G401 (cell line): Measurements from ENCODE around the gene INPP4B. TPM values are rescaled to one million over a fixed set of nuclear protein-coding genes. Genes with fewer than 3 reads are reported as not detected.

Experiments used
- DNase-seq: peaks from one replicate; pipeline ENCODE4 v3.0.0-alpha.2; 2015; ENCODE audit warnings: low spot score
- in situ Hi-C: cut with HindIII; loops from 2 replicates; pipeline ENCODE4 v1.10.0; 2016; ENCODE audit warnings: low sequenced_read_pairs, mixed read lengths
- total RNA-seq: library from RNA; depleted of rRNA; stranded (reverse); fragments of >200 nt; shearing (Covaris generic); gene quantifications from 2 replicates; pipeline ENCODE4 v1.2.3, GENCODE V29; 2014; rRNA removed

INPP4B gene
- total RNA-seq = 62.1 and 70.7 TPM in 2 replicates

- in situ Hi-C loops = no loop called here
- peak; percentile 37 for DNase-seq
These were observed at the start of gene INPP4B for GRCh38 chr4:142846108-142846728. INPP4B (minus strand) TSS chr4:142846301.

GRCh38 chr4:142893012-142893411 lies 46.9 kb upstream of the INPP4B start:
- no peak for DNase-seq
- in situ Hi-C loops = no loop called here

GRCh38 chr4:142886566-142886965 lies 40.5 kb upstream of the INPP4B start:
- in situ Hi-C loops = no loop called here
- DNase-seq = no peak

- in situ Hi-C loops = no loop called here
- DNase-seq = peak; percentile 12
These were observed 37.1 kb upstream of the INPP4B start for GRCh38 chr4:142883040-142883832.

- in situ Hi-C loops = no loop called here
- DNase-seq = no peak
These were observed 36.1 kb upstream of the INPP4B start for GRCh38 chr4:142882159-142882558.

- in situ Hi-C loops = no loop called here
These were observed 35.2 kb upstream of the INPP4B start for GRCh38 chr4:142881331-142881730.

GRCh38 chr4:142875117-142875516 lies 29.0 kb upstream of the INPP4B start:
- in situ Hi-C loops = no loop called here
- no peak for DNase-seq

More at GRCh38 chr4:142881331-142881730, 35.2 kb upstream of the INPP4B start:
- no peak for DNase-seq

- in situ Hi-C loops = no loop called here
- DNase-seq = no peak
These were observed 28.6 kb upstream of the INPP4B start for GRCh38 chr4:142874684-142875083.

- no peak for DNase-seq
- in situ Hi-C loops = no loop called here
These were observed 20.6 kb upstream of the INPP4B start for GRCh38 chr4:142866685-142867084.

- in situ Hi-C loops = no loop called here
- no peak for DNase-seq
These were observed 15.2 kb upstream of the INPP4B start for GRCh38 chr4:142861351-142861750.

GRCh38 chr4:142858965-142859364 lies 12.9 kb upstream of the INPP4B start:
- in situ Hi-C loops = no loop called here
- DNase-seq = no peak

- DNase-seq = no peak
- in situ Hi-C loops = no loop called here
These were observed 12.3 kb upstream of the INPP4B start for GRCh38 chr4:142858446-142858845.

GRCh38 chr4:142856576-142856975 lies 10.5 kb upstream of the INPP4B start:
- in situ Hi-C loops = no loop called here

GRCh38 chr4:142850478-142850877 lies 4.4 kb upstream of the INPP4B start:
- in situ Hi-C loops = no loop called here
- no peak for DNase-seq

More at GRCh38 chr4:142856576-142856975, 10.5 kb upstream of the INPP4B start:
- DNase-seq = no peak

GRCh38 chr4:142846729-142847596 lies 862 bp upstream of the INPP4B start:
- in situ Hi-C loops = no loop called here
- peak; percentile 60 for DNase-seq

GRCh38 chr4:142845293-142846107 lies 601 bp downstream of the INPP4B start:
- DNase-seq = peak; percentile 37
- in situ Hi-C loops = no loop called here

GRCh38 chr4:142844782-142845181 lies 1.3 kb downstream of the INPP4B start:
- in situ Hi-C loops = no loop called here
- no peak for DNase-seq

GRCh38 chr4:142840516-142841123 lies 5.5 kb downstream of the INPP4B start:
- in situ Hi-C loops = no loop called here
- peak; percentile 37 for DNase-seq

- no peak for DNase-seq
- in situ Hi-C loops = no loop called here
These were observed 7.3 kb downstream of the INPP4B start for GRCh38 chr4:142838778-142839177.
